Cerebellar cortex (tissue), 1 donor: ENCODE results near the gene PRDM15.

Source experiments
- DNase-seq: peaks from one replicate; pipeline ENCODE4 v3.0.0-alpha.2; 2015; ENCODE audit warnings: low spot score

PRDM15 gene

DNA sequence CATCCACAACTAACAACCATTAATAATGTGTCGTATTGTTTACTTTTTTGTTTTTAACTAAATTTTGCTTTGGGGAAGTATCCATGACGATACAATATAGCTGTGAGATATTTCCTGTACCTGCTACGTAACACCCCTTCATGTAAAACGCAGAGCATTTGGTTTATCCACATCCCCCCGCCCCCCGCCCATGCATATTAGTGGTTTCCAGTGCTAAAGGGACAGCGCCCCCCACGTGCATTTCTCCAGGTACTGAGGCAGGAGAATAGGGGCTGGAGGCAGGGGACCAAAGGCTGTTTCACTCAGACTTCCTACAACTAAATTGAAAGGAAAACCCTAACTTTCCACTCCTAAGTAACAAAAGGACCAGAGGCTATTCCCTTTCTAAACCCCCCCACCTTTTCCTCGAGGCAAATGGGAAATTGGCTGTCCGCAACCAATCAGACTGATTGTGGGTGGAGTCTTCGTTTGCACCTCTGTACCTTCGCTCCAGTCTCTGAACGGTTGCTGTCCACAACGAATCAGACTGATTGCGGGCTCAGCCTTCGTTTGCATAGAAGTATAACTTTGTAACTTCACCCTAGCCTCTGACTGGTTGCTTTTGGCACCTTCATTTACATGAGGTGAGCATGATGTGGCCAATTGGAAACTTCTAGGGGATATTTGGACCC lies 100.1 kb downstream of the PRDM15 start:
- DNase-seq = no peak

GRCh38 chr21:41777951-41778815 lies 101.0 kb downstream of the PRDM15 start:
- DNase-seq = peak; percentile 67

DNA sequence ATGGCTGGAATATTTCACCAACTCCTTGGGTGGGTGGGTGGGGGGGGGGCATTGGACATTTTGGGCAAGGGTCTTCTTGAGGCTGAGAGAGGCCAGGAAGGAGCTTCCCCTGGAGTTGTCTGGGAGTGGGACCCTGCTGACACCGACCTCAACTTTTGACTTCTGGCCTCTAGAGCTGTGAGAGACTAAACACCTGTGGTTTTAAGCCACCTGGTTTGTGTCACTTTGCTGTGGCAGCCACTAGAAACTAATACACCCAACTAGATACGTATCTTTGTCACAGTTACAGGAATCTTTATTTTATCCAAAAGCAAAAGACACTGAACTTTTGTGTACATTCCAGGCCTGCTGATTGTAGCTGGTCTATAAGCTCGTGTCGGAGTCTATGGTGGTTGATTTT lies 102.4 kb downstream of the PRDM15 start:
- DNase-seq = no peak

- no peak for DNase-seq
Observed at GRCh38 chr21:41775149-41775472, 104.0 kb downstream of the PRDM15 start.

DNA sequence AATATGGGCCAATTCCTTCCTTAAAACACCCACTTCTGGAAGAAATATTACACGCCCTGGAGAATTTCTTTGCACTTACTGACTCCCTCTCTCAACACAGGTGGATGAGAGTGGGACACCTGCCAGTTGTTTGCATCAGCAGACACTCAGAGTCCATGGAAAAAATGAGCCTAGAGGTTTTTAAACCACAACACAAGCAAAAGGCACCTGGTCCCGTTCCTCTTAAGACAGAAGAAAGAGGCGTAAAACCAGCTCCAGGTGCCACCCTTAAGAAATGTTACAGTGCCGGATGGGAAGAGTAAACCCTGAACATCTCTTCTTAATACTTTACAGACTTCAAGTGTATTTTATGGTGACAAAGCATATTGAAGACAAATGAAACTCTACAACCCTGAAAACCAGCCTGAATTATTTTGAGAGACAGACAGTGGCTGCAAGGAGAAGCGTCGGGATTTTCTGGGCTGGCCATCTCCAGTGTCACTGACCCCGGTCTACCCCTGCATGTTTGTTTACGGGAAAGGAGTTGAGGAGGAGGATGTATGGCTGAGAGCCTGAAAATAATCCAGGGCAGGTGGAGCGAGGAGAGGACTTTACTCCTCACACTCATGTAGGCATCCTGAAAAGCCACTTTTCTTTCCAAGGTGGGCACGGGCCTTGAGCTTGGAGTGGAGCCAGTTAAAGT lies 104.5 kb downstream of the PRDM15 start:
- DNase-seq = no peak

DNA sequence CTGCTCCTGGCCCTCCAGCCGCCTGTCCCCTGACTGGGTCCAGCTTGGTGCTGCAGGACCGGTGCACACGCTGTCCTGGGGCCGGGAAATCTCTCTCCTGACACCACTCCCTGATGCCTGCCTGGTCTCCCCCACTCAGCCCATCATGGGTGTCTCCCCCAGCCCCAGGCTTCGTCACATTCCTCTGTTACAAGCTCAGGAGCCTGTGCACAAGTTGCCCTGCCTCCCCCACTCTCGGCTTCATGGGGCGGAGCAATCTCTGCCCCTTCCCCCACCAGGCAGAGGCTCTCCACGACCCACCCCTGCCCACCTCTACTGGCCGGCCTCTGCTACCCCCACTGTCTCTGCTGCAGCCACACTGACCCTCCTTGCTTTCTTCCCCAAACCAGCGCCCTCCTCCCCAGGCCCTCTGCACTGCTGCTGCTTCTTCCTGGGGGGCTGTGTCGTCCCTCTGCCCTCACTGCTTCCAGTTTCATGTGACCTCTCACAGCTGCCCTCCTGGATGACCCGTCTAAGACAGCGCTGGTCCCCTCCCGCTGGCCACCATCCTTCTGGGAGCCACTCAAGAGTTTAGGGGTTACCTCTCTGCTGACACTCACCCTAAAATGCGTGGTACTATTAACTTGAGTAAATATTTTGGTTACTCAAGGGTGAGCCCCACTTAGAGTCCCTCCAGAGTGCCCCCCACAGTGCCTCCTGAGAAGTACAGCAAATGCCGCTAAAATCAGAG lies 106.6 kb downstream of the PRDM15 start:
- no peak for DNase-seq

GRCh38 chr21:41771625-41771945 lies 107.6 kb downstream of the PRDM15 start:
- DNase-seq = no peak

GRCh38 chr21:41770901-41771624 lies 108.1 kb downstream of the PRDM15 start:
- DNase-seq = no peak

DNA sequence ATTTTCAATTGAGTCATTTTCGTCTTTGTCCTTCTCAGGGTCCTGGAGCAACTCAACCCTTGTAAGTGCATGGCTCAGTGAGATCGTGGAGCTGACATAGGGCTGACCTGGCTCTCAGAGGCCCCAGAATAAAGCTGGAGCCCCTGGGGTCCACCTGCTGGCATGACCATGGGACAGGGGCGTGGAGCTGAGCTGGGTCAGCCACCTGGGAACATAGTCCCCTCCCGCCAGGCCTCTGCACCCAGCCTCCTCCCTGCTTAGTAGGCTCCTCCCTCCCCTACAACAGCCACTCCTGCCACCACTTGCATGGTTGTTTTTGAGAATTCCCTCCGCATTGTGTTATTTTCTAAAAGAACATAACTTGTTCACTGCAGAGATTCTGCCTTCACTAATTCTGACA lies 109.2 kb downstream of the PRDM15 start:
- DNase-seq = no peak

DNA sequence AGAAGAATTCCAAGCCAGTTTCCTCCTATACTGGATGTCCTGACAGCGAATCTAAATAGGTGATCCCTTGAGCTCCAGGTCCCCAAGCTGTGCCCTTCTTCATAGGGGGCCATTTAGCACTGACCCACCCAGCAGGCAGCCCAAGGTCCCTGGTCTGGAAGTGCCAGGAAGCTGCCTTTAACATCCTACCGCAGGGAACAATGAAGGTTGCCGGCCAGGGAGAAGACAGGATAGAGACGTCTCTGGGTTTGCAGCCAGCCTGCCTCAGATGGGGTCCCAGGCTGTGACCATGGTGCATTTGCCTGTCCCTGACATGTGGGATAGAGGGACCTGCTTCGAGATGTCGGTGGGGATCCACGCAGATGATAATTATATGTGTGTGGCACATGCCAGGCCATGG lies 109.6 kb downstream of the PRDM15 start:
- no peak for DNase-seq

GRCh38 chr21:41769111-41769510 lies 110.0 kb downstream of the PRDM15 start:
- no peak for DNase-seq

DNA sequence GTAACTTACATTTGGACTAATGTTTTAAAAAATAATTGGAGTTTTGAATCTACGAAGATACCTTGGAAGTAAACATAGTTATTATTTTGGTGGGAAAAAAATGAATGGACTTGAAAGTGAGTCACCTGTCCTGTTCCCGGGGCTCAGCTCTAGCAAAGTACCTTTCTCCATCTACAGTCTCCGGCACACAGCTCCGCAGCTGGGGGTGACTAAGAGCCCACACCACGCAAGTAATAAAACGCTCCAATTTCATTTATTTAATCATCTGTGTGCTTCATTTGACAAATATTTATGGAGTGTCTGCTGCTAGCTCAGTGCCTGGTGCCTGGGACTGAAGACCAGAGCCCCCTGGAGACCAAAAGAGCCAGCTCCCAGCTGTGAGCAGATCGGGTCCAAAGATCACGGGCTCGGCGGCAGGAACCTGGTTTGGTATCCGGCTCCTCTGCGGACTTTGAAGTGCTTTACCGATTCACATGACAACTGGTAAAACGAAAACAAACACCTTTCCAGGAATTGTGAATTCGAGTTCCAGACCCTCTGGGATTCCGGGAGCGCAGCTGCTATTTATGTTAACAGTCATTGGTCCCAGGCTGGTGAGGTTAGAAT lies 110.6 kb downstream of the PRDM15 start:
- DNase-seq = no peak

DNA sequence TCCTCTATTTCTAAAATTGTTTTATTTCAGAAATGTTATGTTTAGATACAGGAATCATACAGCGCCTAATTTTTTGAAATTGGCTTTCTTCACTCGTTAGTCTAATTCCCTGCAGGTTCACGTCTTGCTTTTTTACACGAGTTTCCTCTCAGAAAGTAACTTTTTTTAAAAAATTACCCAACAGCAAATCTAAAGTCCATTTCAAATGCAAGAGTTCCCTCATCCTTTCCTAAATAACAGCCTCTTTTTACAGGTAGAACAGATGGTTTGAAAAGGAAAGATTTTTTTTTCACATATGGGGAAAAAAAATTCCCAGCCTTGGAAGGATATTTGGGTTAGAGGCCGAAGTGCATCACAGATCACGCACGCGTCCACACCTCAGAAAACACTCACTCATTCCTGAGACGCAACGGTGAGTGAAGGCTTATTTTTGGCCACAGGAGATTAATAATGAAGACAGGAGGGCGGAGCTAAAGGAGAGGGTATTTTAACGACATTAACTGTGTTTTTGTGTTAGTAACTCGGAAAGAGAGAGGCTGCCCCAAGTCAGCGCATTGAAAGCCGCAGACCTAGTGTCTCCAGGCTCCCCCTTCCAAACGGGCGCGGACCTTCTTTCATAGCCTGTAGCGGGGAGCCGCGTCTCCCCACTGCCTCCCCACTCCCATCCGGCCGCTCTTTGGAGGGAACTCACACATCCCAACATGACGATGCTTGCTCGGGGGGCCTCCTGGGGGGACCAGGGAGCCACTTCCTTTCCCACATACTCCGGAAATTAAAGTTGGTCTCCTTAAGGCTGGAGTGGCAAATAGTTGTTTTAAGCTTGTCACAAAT lies 111.3 kb downstream of the PRDM15 start:
- no peak for DNase-seq

DNA sequence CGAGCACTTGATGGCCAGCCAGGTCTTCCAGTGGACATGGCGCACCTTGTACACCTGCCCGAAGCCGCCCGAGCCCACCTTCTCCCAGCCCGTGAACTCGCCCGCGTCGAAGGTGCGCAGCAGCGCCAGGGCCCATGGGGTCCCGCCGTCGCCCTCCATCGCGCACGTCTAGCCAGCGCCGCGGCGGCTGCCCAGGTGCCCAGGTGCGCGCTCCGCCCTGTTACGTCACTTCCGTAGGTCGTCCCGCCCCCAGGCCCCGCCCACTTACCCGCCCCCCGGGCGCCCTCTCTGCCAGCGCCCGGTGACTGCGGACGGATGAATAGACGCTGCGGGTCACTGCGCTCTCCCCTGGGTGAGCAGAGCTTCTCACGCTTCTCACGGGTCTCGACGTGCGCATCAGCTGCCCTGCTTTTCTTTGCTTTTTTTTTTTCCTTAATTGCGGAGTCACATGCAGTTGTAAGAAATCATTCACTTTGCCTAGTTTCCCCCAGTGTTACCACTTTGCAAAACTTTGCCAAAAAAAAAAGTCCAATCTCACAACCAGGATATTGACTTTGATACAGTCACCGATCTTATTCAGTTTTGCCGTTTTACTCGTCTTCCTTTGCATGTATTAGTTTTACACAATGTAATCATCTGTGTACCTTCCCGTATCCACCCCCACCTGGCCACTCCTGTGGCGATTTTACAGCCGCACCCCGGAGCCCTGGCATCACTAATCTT lies 112.1 kb downstream of the PRDM15 start, which contains the start of gene RIPK4:
RIPK4 (minus strand) TSS at position 170 of the 723 bp plus-strand sequence; CDS start at position 159, 11 bp downstream.
- no peak for DNase-seq

DNA sequence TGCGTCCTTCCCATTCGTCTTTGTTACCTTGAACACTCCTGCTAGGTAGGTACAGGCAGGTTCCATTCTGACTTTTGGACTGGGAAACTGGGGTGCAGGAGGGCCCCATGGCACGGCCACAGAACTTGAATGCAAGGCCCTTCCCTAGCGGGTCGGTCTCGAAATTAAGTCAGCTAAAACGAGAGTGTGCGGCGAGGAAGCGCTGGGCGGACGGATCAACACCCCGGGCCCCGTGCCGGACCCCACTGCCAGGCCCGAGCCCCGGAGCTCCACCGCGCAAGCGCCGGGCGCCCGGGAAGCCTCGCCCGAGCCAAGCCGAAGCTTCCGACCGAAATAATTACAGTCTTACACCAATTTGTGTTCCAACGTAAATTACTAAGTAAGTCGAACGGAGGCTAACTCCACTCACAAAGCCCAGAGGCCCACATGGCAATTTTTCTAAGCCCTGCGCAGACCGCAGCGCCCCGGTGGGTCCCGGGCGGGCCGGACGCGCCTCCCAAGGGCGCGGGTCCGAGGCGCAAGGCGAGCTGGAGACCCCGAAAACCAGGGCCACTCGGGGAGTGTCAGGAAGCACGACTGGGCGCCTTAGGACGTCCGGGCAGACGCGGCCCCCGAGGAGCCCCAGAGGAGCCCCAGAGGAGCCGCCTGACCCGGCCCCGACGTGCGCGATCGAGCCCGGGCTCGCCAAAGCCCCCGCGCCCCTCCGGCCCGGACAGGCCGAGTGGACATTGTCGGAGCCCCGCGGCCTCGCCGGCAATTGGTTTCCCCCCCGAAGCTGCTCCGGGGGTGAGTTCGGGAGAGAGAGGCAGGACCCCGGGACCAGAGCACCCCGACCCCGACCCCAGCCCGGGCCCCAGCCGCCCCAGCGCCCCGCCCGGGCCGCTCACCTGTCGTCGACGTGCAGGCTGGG lies 112.9 kb downstream of the PRDM15 start:
- DNase-seq = no peak

DNA sequence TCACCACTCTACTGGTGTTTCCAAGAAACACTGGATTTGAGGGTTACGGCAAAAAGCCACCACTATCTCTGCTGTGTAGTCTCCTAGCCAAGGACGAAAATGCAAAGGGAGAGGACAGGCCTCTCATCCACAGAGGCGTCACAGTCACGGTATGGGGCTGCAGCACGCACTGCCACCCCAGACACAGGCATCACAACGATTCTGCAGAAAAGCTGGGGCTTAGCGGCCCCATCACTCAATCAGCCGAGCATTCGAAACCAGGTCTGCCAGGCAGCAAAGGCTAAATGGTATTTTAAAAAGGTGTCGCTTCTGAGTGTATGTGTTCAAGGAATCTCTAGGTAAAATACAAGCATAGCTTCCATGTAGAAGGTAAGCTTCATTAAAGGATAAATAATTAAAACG lies 113.7 kb downstream of the PRDM15 start:
- DNase-seq = no peak

DNA sequence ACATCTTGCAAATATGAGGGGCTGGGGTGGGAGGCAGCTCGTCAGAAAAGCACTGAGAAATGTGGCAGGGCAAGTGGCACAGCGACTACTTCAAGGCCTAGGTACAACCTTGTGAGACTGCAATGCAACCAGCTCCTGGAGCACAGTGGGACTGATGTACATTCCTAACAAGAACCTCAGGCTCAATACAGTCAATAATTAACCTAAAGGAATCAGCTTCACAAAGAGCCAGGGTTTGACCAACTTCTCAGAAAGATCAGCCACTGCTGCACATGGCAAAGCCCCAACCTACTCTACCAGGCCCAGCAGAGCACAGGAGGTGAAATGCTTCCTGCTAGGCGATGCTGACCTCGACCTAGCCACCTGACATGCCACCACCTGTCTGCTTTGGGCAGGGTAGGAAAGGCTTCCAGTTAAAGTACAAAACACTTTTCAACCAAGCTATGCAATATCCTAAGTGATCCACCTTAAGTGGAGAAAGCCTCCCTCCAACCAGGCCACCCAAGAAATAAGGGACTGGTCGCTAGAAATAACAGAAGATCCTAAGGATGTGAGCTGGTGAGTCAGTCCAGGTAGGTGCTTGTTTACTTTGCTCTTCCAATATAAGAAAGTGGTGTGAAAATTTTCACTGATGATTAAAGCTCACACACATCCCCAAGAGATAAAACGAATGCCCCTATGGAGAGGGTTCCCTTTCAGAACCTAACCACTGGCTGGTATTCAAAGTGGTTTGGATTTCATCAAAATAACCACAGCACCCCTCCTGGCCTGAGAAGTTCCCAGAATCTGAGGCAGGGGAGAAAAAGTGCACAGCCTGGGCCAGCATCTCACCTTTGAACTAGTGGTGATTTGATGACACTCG lies 114.4 kb downstream of the PRDM15 start:
- DNase-seq = no peak

DNA sequence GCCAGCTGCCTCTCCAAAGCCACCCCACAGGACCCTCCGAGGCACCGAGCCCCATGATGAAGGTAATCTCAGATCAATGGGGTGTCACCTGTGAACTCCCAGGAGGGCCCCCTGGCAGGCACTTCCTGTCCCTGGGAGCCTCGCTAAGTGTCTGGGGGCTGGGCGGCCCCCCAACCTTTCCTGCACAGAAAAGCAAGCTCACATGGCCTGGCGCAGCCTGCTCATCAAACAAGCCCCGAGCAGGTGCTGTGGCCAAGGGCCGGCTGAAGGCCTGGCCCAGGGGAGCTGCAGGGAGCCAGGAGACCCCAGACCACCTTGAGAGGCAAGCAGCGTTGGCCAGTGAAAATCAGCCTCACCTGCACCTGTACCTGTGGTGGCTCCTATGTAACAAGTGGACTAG lies 115.1 kb downstream of the PRDM15 start:
- DNase-seq = no peak
